ENCODE data around the gene KIAA1755. TPM values are rescaled to one million over a fixed set of nuclear protein-coding genes. Genes with fewer than 3 reads are reported as not detected.

KIAA1755 gene
- total RNA-seq, 4 donors from 2014 or later, result 1.1 to 3.6 (median 2.1) TPM

DNA sequence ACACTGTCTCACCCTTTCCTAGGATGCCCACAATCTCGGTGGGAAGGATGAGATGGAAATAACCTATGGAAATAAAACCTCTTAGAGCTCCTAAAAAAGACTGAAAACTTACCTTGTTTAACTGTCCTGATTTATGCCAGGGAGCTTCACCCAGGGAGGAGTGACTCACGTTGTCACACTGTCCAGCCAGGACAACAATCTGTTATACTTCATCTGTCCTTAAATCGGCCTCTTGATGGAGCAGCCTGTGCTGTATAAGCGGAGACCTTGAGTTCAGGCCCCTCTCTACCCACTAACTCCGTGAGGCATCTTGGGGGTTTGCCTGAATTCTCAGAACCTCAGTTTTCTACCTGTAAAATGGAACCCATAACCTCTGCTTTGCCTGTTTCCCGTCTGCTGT, 9.2 kb upstream of the KIAA1755 start:
- TF ChIP-seq, protein P1, sequence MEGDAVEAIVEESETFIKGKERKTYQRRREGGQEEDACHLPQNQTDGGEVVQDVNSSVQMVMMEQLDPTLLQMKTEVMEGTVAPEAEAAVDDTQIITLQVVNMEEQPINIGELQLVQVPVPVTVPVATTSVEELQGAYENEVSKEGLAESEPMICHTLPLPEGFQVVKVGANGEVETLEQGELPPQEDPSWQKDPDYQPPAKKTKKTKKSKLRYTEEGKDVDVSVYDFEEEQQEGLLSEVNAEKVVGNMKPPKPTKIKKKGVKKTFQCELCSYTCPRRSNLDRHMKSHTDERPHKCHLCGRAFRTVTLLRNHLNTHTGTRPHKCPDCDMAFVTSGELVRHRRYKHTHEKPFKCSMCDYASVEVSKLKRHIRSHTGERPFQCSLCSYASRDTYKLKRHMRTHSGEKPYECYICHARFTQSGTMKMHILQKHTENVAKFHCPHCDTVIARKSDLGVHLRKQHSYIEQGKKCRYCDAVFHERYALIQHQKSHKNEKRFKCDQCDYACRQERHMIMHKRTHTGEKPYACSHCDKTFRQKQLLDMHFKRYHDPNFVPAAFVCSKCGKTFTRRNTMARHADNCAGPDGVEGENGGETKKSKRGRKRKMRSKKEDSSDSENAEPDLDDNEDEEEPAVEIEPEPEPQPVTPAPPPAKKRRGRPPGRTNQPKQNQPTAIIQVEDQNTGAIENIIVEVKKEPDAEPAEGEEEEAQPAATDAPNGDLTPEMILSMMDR (IDR thresholded peaks at IDR 0.05; ENCODE audit: low read depth), result no peak

DNA sequence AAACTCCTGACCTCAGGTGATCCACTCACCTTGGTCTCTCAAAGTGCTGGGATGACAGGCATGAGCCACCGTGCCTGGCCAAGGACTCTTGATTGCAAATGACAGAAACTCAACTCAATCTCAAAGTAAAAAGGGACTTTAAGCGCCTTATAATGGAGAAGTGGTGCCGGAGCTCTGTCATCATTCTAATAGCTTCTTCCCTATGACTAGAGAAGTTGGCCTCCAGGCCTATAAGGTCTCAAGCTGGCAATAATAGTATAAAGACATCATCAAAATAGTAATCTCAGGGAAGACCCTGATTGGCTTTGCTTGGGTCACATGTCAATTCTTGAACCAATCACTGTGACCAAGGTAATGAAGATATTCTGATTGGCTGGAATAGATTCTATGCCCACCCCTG, 8.5 kb upstream of the KIAA1755 start:
- TF ChIP-seq, protein P1 (IDR thresholded peaks at IDR 0.05; ENCODE audit: low read depth), result no peak

DNA sequence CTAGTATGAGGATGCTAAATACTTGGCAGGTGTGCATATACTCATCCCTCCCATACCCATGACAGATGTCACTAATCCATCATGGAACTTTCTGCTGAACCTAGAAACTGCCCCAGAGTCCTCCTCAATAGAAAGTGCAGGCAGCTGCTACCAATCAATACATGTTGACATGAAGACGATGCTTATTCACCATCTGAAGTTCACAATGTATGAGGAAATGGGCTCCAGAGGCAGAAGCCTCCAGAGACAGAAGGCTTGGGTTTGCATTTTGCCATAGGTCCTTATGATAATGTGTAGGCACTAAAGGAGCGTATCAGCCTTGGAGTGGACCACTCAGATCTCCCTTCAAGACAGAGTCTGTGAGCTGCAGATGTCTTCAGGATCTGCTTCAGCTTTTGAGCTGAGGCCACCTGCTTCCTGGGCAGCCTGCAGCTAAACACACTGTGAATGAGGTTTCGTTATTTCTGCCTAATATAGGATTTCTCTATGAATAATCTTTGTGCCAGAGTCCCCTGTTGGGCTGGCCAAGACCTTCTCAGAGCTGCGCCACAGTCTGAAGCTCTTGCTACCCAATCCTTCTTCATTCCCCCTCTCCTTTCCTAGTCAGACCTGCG, 7.5 kb upstream of the KIAA1755 start:
- TF ChIP-seq, protein P1 (IDR thresholded peaks at IDR 0.05; ENCODE audit: low read depth), result no peak

DNA sequence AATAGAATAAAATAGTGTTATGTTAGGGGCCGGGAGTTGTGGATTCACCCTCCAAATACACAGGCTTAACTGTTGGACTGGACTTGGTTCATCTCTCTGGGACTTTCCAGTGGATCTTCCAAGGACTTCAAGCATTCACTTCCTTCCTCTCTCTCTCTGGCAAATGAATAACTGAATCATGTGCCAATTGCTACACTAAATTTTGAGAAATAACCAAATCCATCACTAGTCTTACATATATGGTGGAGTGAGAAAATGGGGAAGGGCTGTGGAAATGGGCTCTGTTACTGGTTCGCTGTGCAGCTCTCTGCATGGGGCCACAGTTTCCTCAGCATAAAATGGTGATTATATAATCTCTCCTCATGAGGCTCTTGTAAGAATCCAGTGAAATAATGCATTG, 6.8 kb upstream of the KIAA1755 start:
- TF ChIP-seq, protein P1 (IDR thresholded peaks at IDR 0.05; ENCODE audit: low read depth), result no peak

DNA sequence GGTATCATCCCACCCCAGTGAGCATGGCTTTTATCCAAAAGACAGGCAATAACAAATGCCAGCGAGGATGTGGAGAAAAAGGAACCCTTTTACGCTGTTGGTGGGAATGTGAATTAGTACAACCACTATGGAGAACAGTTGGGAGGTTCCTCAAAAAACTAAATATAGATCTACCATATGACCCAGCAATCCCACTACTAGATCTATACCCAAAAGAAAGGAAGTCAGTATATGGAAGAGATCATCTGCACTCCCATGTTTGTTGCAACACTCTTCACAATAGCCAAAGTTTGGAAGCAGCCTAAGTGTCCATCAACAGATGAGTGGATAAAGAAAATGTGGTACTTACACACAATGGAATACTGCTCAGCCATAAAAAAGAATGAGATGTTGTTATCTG, 5.9 kb upstream of the KIAA1755 start:
- TF ChIP-seq, protein P1 (IDR thresholded peaks at IDR 0.05; ENCODE audit: low read depth), result no peak

DNA sequence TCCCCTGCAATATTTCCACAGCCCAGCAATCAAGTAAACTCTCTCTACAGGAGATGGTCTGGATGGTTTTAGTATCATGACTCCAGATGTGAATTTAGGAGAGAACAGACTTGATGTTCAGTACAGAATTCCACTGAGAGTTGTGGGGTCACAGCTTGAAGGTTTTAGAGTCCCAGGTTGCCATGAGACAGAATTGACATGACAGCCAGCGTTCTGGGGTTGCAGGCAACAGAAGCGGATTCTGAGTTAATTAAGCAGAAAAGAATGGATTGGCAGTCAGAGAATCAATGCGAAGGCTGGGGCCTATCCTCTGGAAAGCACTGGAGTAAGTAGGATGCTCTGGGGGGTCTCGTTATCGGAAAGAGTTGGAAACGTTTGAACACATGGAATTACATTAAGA, 2.4 kb upstream of the KIAA1755 start:
- TF ChIP-seq, protein P1 (IDR thresholded peaks at IDR 0.05; ENCODE audit: low read depth), result no peak

DNA sequence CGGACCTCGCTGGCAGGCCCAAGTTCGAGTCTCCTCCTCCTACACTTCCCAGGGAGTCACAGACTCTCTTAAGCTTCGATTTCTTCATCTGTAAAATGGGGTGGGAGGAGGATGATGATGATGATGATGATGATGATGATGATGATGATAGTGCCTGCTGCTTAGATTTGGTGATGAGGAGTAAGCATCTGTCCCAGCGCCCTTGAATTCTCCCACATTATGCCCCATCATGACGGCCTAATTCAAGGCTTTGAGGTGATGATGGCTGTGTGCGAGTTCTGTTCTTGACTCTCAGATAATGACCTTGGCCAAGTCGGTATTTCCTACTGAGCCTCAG, 487 bp upstream of the KIAA1755 start:
- TF ChIP-seq, protein P1 (IDR thresholded peaks at IDR 0.05; ENCODE audit: low read depth), result no peak
